PC-3 (cell line): ENCODE measurements around the gene TMPRSS3. TPM values are rescaled to one million over a fixed set of nuclear protein-coding genes. Genes with fewer than 3 reads are reported as not detected.

Experiments used
- ATAC-seq: fragments of 200-7000 bp; cut with Tn5 transposase; 2 replicates; pipeline ENCODE4 v1.9.1; 2020; ENCODE audit warnings: mild to moderate bottlenecking, moderate library complexity
- BruUV-seq: library from RNA; stranded (reverse); fragments of 400-500 nt; replicated peaks from 2 replicates; lab custom pipeline; 2021; lab: Mats Ljungman, UMichigan
- CTCF ChIA-PET: fragments of 300-600 bp; sonication (Branson Sonifier 250); formaldehyde crosslinking; loops from one replicate; lab custom pipeline; 2022; ENCODE audit warnings: antibody characterized with exemption; lab: Charles Lee
- POLR2A ChIA-PET: fragments of 300-600 bp; sonication (Branson Sonifier 250); formaldehyde crosslinking; loops from one replicate; lab custom pipeline; 2022; ENCODE audit warnings: antibody characterized with exemption; ENCODE audit not compliant: unreplicated experiment; lab: Charles Lee
- DNase-seq: peaks from one replicate; pipeline ENCODE4 v3.0.0-alpha.2; 2015
- H2AFZ ChIP-seq: fragments of 300-600 bp; sonication (generic); 2 replicates; pipeline ENCODE4 v1.6.0; 2016; ENCODE audit warnings: antibody characterized with exemption, low read length
- H3F3A ChIP-seq: fragments of 300-600 bp; sonication (generic); one replicate; pipeline ENCODE4 v1.6.0; 2017; ENCODE audit warnings: antibody characterized with exemption, low read length, control low read depth, mild to moderate bottlenecking; ENCODE audit not compliant: unreplicated experiment
- H3K27ac ChIP-seq: fragments of 300-600 bp; sonication (generic); 2 replicates; pipeline ENCODE4 v1.5.1; 2016; ENCODE audit warnings: mild to moderate bottlenecking, low read length
- H3K27me3 ChIP-seq: fragments of 300-600 bp; sonication (generic); 2 replicates; pipeline ENCODE4 v1.6.1; 2016; ENCODE audit warnings: low read length, mixed read lengths
- H3K36me3 ChIP-seq: fragments of 300-600 bp; sonication (generic); 2 replicates; pipeline ENCODE4 v1.6.1; 2016; ENCODE audit warnings: low read depth, mixed run types, low read length, mixed read lengths
- H3K4me1 ChIP-seq: fragments of 300-600 bp; sonication (generic); 2 replicates; pipeline ENCODE4 v1.5.1; 2016; ENCODE audit warnings: low read length; ENCODE audit not compliant: insufficient read depth
- H3K4me2 ChIP-seq: fragments of 300-600 bp; sonication (generic); 2 replicates; pipeline ENCODE4 v1.6.0; 2016; ENCODE audit warnings: low read length
- H3K4me3 ChIP-seq: fragments of 300-600 bp; sonication (generic); 2 replicates; pipeline ENCODE4 v1.5.1; 2016; ENCODE audit warnings: mild to moderate bottlenecking, low read length, mixed read lengths
- H3K79me2 ChIP-seq: fragments of 300-600 bp; sonication (generic); 2 replicates; pipeline ENCODE4 v1.6.1; 2017; ENCODE audit warnings: low read length, mixed read lengths
- H3K9ac ChIP-seq: fragments of 300-600 bp; sonication (generic); 2 replicates; pipeline ENCODE4 v1.6.0; 2016; ENCODE audit warnings: mild to moderate bottlenecking, low read length
- H3K9me2 ChIP-seq: fragments of 300-600 bp; sonication (generic); replicated peaks from 2 replicates; pipeline ENCODE4 v1.6.1; 2016; ENCODE audit warnings: mixed run types, low read length, mixed read lengths
- H3K9me3 ChIP-seq: fragments of 300-600 bp; sonication (generic); 2 replicates; pipeline ENCODE4 v1.6.1; 2016; ENCODE audit warnings: low read length, mixed read lengths
- H4K20me1 ChIP-seq: fragments of 300-600 bp; sonication (generic); 2 replicates; pipeline ENCODE4 v1.6.1; 2016; ENCODE audit warnings: low read length, mixed read lengths
- CTCF ChIP-seq: fragments of 300-600 bp; sonication (generic); conservative IDR thresholded peaks from 2 replicates; pipeline ENCODE4 v1.5.1; 2017; ENCODE audit warnings: antibody characterized with exemption, low read depth, mild to moderate bottlenecking, low read length
- EZH2 ChIP-seq: fragments of 300-600 bp; sonication (generic); IDR thresholded peaks from one replicate; pipeline ENCODE4 v1.6.1; 2017; ENCODE audit warnings: antibody characterized with exemption, mild to moderate bottlenecking, low read length; ENCODE audit not compliant: unreplicated experiment
- EZH2phosphoT487 ChIP-seq: fragments of 300-600 bp; sonication (generic); IDR thresholded peaks from 2 replicates; pipeline ENCODE4 v1.6.1; 2018; ENCODE audit warnings: mild to moderate bottlenecking, antibody characterized with exemption, low read length, borderline replicate concordance
- intact Hi-C: fragments of 100-400 bp; cut with micrococcal nuclease; formaldehyde crosslinking; loops from 2 replicates; pipeline ENCODE4 v1.9.0; 2023
- total RNA-seq: library from RNA; depleted of rRNA; stranded (reverse); fragments of >200 nt; gene quantifications from 2 replicates; pipeline ENCODE4 v1.2.3, GENCODE V29; 2014

TMPRSS3 gene
- total RNA-seq, 1 experiment from 2014 or later: not detected

GRCh38 chr21:42400525-42400924 lies 4.7 kb upstream of the TMPRSS3 start:
- Histone ChIP-seq H3F3A (no peaks in the 10 kb centered on the region), H3K9me2 (no peaks in the 10 kb centered on the region), H3K9me3 (no peaks in the 10 kb centered on the region), H2AFZ (no peak overlapping the region), H3K79me2 (no peaks in the 10 kb centered on the region), H3K27ac (no peak overlapping the region), H3K4me2 (no peak overlapping the region), H4K20me1 (no peaks in the 10 kb centered on the region), H3K9ac (no peak overlapping the region), H3K36me3 (no peaks in the 10 kb centered on the region), H3K4me1 (peaks cover 19% of the 10 kb centered on the region), H3K4me3 (no peak overlapping the region), H3K27me3 (no peaks in the 10 kb centered on the region)
- DNase-seq (peak; percentile 23), ATAC-seq (peak; percentile 32)
- no TSS peak for BruUV-seq
- intact Hi-C loops: loop anchor here (5.0 kb wide), 1 partner anchor 117 kb away; no protein-coding TSS in a partner anchor
- ChIA-PET CTCF (no interaction called here), POLR2A (no interaction called here)
- TF ChIP-seq EZH2phosphoT487: no peak

- no TSS peak for BruUV-seq
- POLR2A ChIA-PET: no interaction called here
These were observed 2.7 kb upstream of the TMPRSS3 start for GRCh38 chr21:42398436-42399028.

GRCh38 chr21:42397746-42398394 lies 2.0 kb upstream of the TMPRSS3 start:
- ATAC-seq (no peak), DNase-seq (no peak)
- H3K27ac ChIP-seq: no peak overlapping the region
- intact Hi-C loops: no loop called here
- CTCF ChIA-PET: no interaction called here
- H3K4me3 ChIP-seq: no peak overlapping the region
- no peaks in the 10 kb centered on the region for H3K27me3 ChIP-seq
- H3K9me3 ChIP-seq: no peaks in the 10 kb centered on the region
- H3K9ac ChIP-seq: no peak overlapping the region
- H3K4me2 ChIP-seq: no peak overlapping the region
- BruUV-seq: no TSS peak
- no peaks in the 10 kb centered on the region for H3K9me2 ChIP-seq
- H4K20me1 ChIP-seq: no peaks in the 10 kb centered on the region
- POLR2A ChIA-PET: no interaction called here
- no peaks in the 10 kb centered on the region for H3K79me2 ChIP-seq
- H2AFZ ChIP-seq: no peak overlapping the region
- TF ChIP-seq EZH2phosphoT487: no peak
- TF ChIP-seq EZH2: no peak
- TF ChIP-seq CTCF: no peak
- peaks cover 16% of the 10 kb centered on the region for H3K4me1 ChIP-seq
- no peaks in the 10 kb centered on the region for H3F3A ChIP-seq
- no peaks in the 10 kb centered on the region for H3K36me3 ChIP-seq

More at GRCh38 chr21:42398436-42399028, 2.7 kb upstream of the TMPRSS3 start:
- H4K20me1 ChIP-seq: no peaks in the 10 kb centered on the region
- H3K4me2 ChIP-seq: no peak overlapping the region
- no peak for DNase-seq
- no peaks in the 10 kb centered on the region for H3K36me3 ChIP-seq
- no peaks in the 10 kb centered on the region for H3K9me2 ChIP-seq
- TF ChIP-seq CTCF: no peak
- H3F3A ChIP-seq: no peaks in the 10 kb centered on the region
- H3K79me2 ChIP-seq: no peaks in the 10 kb centered on the region
- ATAC-seq: no peak
- no peak overlapping the region for H2AFZ ChIP-seq
- no peaks in the 10 kb centered on the region for H3K27me3 ChIP-seq
- CTCF ChIA-PET: no interaction called here
- no peaks in the 10 kb centered on the region for H3K9me3 ChIP-seq
- no peak overlapping the region for H3K9ac ChIP-seq
- H3K4me3 ChIP-seq: no peak overlapping the region
- intact Hi-C loops: no loop called here
- peaks cover 16% of the 10 kb centered on the region for H3K4me1 ChIP-seq
- no peak overlapping the region for H3K27ac ChIP-seq
